Right atrium auricular region (tissue), 2 donors: ENCODE results near the gene TSC22D4. TPM values are rescaled to one million over a fixed set of nuclear protein-coding genes. Genes with fewer than 3 reads are reported as not detected.
A peak's percentile ranks its signal among the peaks of the same experiment; 100 is the strongest.

Experiments
- DNase-seq: peaks from one replicate; pipeline ENCODE4 v3.0.0-alpha.2; 2019; ENCODE audit warnings: low spot score
- H3K27ac ChIP-seq, 2 donors: fragments of 200-600 bp; sonication (generic); 1 replicate in 1 of 2; 2 replicates in 1 of 2; pipeline ENCODE4 v1.5.1; 2016 to 2019
- H3K27me3 ChIP-seq, 2 donors: fragments of 200-600 bp; sonication (generic); one replicate each; pipeline versions ENCODE4 v1.5.1 to v1.6.0; 2017 to 2019
- H3K36me3 ChIP-seq: fragments of 200-600 bp; sonication (generic); one replicate; pipeline ENCODE4 v1.5.1; 2016
- H3K4me1 ChIP-seq, 2 donors: fragments of 200-600 bp; sonication (generic); one replicate each; pipeline versions ENCODE4 v1.5.1 to v1.6.0; 2017 to 2019
- H3K4me3 ChIP-seq, 2 donors: fragments of 200-600 bp; sonication (generic); 1 replicate in 1 of 2; 2 replicates in 1 of 2; pipeline ENCODE4 v1.5.1; 2017 to 2019; ENCODE audit warnings: mild to moderate bottlenecking in 1 of 2, moderate library complexity in 1 of 2
- H3K9me3 ChIP-seq, 2 donors: fragments of 200-600 bp; sonication (generic); one replicate each; pipeline ENCODE4 v1.5.1; 2019
- CTCF ChIP-seq, 2 donors: fragments of 200-600 bp; sonication (generic); IDR thresholded peaks; one replicate each; pipeline ENCODE4 v1.5.1; 2019; ENCODE audit warnings: antibody characterized with exemption in 2 of 2
- total RNA-seq, 2 donors: library from RNA; depleted of rRNA; stranded (reverse); fragments of >200 nt; gene quantifications; one replicate each; pipeline ENCODE4 v1.1.0, GENCODE V29; 2016

TSC22D4 gene
- total RNA-seq, 2 donors from 2014 or later = 26.2 to 34.6 TPM

DNA sequence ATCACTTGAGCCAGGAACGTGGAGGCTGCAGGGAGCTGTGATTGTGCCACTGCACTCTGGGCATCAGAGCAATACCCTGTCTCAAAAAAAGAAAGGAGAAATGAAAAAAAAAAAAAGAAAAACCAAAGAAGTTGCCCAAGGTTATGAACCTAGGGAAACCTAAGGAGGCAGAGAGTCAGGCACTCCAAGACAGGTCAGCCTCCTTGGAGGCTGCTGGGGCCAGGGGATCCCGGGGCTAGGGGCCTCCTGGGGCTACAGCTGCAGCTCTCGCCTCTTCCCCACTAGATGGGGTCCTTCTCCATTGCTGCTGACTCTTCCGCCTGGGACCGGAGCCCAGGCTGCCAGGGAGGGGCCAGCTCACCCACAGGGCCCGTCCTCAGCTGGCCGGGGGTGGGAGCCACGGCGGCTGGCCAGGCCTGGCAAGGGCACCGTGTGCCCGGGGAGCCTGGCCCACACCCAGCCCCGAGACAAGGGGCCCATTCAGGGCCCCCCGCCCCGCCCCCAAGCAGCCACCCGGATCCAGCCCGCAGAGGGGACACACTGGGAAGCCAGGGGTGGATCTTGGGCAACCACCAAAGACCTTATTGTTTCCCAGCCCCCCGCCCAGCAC lies 13.2 kb downstream of the TSC22D4 start:
- H3K27me3 ChIP-seq = no peaks in the 10 kb centered on the region
- H3K4me1 ChIP-seq = peaks cover 0 to 37% of the 10 kb centered on the region in 2 donors
- DNase-seq = peak; percentile 68
- peak overlapping the region; percentile 75 to 77 for H3K27ac ChIP-seq
- TF ChIP-seq CTCF (IDR thresholded peaks at IDR 0.05) = peak; percentile 60 to 85
- H3K9me3 ChIP-seq = no peaks in the 10 kb centered on the region
- H3K4me3 ChIP-seq = peak overlapping the region in 1 of 2 donors; percentile 26
- peaks cover 11% of the 10 kb centered on the region for H3K36me3 ChIP-seq

DNA sequence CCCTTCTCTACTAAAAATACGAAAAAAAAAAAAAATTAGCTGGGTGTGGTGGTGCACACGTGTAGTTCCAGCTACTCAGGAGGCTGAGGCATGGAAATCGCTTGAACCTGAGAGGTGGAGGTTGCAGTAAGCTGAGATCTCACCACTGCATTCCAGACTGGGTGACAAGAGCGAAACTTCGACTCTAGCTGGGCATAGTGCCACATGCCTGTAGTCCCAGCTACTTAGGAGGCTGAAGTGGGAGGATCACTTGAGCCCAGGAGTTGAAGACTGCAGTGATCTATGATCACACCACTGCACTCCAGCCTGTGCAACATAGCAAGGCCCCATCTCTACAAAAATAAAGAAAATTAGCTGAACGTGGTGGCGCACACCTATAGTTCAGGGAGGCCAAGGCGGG lies 13.7 kb downstream of the TSC22D4 start:
- H3K36me3 ChIP-seq = peaks cover 7% of the 10 kb centered on the region

DNA sequence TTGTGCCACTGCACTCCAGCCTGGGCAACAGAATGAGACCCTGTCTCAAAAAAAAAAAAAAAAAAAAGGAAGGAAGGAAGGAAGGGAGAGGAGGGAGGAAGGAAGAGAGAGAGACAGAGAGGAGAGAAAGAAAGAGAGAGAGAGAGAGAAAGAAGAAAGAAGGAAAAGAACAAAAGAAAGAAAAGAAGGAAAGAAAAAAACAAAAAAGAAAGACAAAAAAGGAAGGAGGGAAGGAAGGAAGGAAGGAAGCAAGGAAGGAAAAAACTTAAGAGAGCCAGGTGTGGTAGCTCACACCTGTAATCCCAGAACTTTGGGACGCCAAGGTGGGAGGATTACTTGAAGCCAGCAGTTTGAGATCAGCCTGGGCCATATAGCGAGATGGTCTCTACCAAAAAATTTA lies 14.2 kb downstream of the TSC22D4 start:
- TF ChIP-seq CTCF (IDR thresholded peaks at IDR 0.05) = no peak
- Histone ChIP-seq H3K4me3 (no peak overlapping the region), H3K27ac (no peak overlapping the region), H3K9me3 (no peaks in the 10 kb centered on the region), H3K4me1 (peaks cover 0 to 34% of the 10 kb centered on the region in 2 donors), H3K36me3 (peaks cover 7% of the 10 kb centered on the region), H3K27me3 (no peaks in the 10 kb centered on the region)
- DNase-seq = no peak

More for the DNA sequence above, 13.7 kb downstream of the TSC22D4 start:
- no peak for TF ChIP-seq CTCF (IDR thresholded peaks at IDR 0.05)
- no peak overlapping the region for H3K27ac ChIP-seq
- H3K9me3 ChIP-seq = no peaks in the 10 kb centered on the region
- DNase-seq = no peak
- H3K4me3 ChIP-seq = no peak overlapping the region
- no peaks in the 10 kb centered on the region for H3K27me3 ChIP-seq
- H3K4me1 ChIP-seq = peaks cover 0 to 37% of the 10 kb centered on the region in 2 donors

DNA sequence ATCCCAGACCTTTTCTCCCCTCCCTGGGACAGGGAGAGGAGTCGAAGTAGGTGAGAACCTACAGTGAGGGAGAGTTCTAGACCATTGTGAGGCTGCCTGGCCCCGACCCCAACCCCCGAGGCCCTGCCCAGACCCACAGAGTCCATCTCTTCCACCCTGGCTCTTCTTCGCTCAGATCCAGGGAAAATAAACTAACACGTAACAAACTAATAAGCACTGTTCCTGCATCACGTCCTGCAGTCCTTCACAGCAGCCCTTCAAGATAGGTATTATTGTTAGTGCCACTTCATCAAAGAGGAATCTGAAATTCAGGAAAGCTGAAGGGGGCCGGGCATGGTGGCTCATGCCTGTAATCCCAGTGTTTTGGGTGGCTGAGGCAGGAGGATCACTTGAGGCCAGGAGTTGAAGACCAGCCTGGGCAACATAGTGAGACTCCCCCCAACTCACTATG lies 14.8 kb downstream of the TSC22D4 start, which contains the start of gene SPACDR:
SPACDR (minus strand) TSS at position 51 of the 451 bp plus-strand sequence. CDS start 235 bp downstream, outside the sequence.
- Histone ChIP-seq H3K27ac (no peak within 1 kb of the TSS), H3K9me3 (no peaks in the 10 kb centered on the region), H3K4me1 (peaks cover 0 to 29% of the 10 kb centered on the region in 2 donors), H3K27me3 (no peaks in the 10 kb centered on the region), H3K4me3 (no peak within 1 kb of the TSS), H3K36me3 (peaks cover 7% of the 10 kb centered on the region)
- TF ChIP-seq CTCF (IDR thresholded peaks at IDR 0.05) = no peak
- no peak for DNase-seq

GRCh38 chr7:100457033-100457432 lies 22.0 kb downstream of the TSC22D4 start:
- no peak for DNase-seq
- TF ChIP-seq CTCF (IDR thresholded peaks at IDR 0.05) = no peak
- no peak overlapping the region for H3K27ac ChIP-seq
- no peak overlapping the region for H3K4me3 ChIP-seq
- no peaks in the 10 kb centered on the region for H3K9me3 ChIP-seq
- no peaks in the 10 kb centered on the region for H3K4me1 ChIP-seq
- H3K36me3 ChIP-seq = no peaks in the 10 kb centered on the region
- H3K27me3 ChIP-seq = no peaks in the 10 kb centered on the region

- no peaks in the 10 kb centered on the region for H3K27me3 ChIP-seq
- no peaks in the 10 kb centered on the region for H3K4me1 ChIP-seq
- no peak overlapping the region for H3K4me3 ChIP-seq
- no peak for TF ChIP-seq CTCF (IDR thresholded peaks at IDR 0.05)
- H3K27ac ChIP-seq = no peak overlapping the region
- no peaks in the 10 kb centered on the region for H3K36me3 ChIP-seq
- no peaks in the 10 kb centered on the region for H3K9me3 ChIP-seq
- DNase-seq = no peak
Measured at GRCh38 chr7:100456562-100456961, 22.5 kb downstream of the TSC22D4 start.
